ENCODE results near the gene BLOC1S5. TPM values are rescaled to one million over a fixed set of nuclear protein-coding genes. Genes with fewer than 3 reads are reported as not detected.

BLOC1S5 gene
- total and polyA plus RNA-seq, 2 donors (not counting 3 experiments of a cell fraction or from before 2014, with no cell fraction given), result 3.9 to 19.1 TPM

- Histone ChIP-seq H4K20me1 (replicated peaks; ENCODE audit: control insufficient read depth, extremely low read depth, insufficient read depth, low read length) (no peaks in the 10 kb centered on the region), H3K4me2 (ENCODE audit: insufficient read depth, low read length) (no peak overlapping the region), H3K9me3 (replicated peaks; ENCODE audit: control insufficient read depth, insufficient read depth, low read length) (no peaks in the 10 kb centered on the region), H2AFZ (ENCODE audit: low read depth, low read length) (no peak overlapping the region), H3K27ac (ENCODE audit: insufficient read depth, low read depth, low read length) (no peak overlapping the region), H3K9me1 (replicated peaks; ENCODE audit: control insufficient read depth, extremely low read depth, insufficient read depth, low read length) (no peaks in the 10 kb centered on the region), H3K27me3 (ENCODE audit: control insufficient read depth in 2 of 2, insufficient read depth in 2 of 2, low read length in 2 of 2) (no peaks in the 10 kb centered on the region), H3K9ac (replicated peaks; ENCODE audit: extremely low read depth, insufficient read depth, low read length) (no peak overlapping the region), H3K36me3 (ENCODE audit: control insufficient read depth in 2 of 2, extremely low read depth in 1 of 2, insufficient read depth in 2 of 2, low read length in 2 of 2) (peaks cover 8 to 16% of the 10 kb centered on the region in 2 experiments), H3K79me2 (ENCODE audit: control insufficient read depth, insufficient read depth, low read length) (peaks cover 24% of the 10 kb centered on the region), H3K4me1 (ENCODE audit: control insufficient read depth, extremely low read depth, insufficient read depth, low read length) (peaks cover 6% of the 10 kb centered on the region), H3K4me3 (replicated peaks in 1 of 3; ENCODE audit: insufficient read depth in 1 of 3, low read depth in 1 of 3, low read length in 3 of 3) (no peak overlapping the region)
- no peak for TF ChIP-seq MYC (IDR thresholded peaks at IDR 0.05; ENCODE audit: low read depth, low read length)
- TF ChIP-seq MAX (IDR thresholded peaks at IDR 0.05; ENCODE audit: insufficient read depth, insufficient read length), result no peak
- no peak for TF ChIP-seq JUN (IDR thresholded peaks at IDR 0.05; ENCODE audit: borderline replicate concordance, insufficient read depth, insufficient read length, low read depth)
- no peak for TF ChIP-seq GATA2 (IDR thresholded peaks at IDR 0.05; ENCODE audit: insufficient read depth, insufficient read length, low read depth, low read length)
- TF ChIP-seq POLR2A (IDR thresholded peaks at IDR 0.05; ENCODE audit: low read depth, low read length), result no peak
- no peak for TF ChIP-seq EZH2 (IDR thresholded peaks at IDR 0.05; ENCODE audit: borderline replicate concordance, low read depth, low read length, severe bottlenecking)
- TF ChIP-seq FOS (IDR thresholded peaks at IDR 0.05; ENCODE audit: borderline replicate concordance, insufficient read depth, low read length), result no peak
- no peak for TF ChIP-seq POLR2AphosphoS5 (IDR thresholded peaks at IDR 0.05; ENCODE audit: insufficient read depth, low read depth, low read length)
- TF ChIP-seq, protein P1, sequence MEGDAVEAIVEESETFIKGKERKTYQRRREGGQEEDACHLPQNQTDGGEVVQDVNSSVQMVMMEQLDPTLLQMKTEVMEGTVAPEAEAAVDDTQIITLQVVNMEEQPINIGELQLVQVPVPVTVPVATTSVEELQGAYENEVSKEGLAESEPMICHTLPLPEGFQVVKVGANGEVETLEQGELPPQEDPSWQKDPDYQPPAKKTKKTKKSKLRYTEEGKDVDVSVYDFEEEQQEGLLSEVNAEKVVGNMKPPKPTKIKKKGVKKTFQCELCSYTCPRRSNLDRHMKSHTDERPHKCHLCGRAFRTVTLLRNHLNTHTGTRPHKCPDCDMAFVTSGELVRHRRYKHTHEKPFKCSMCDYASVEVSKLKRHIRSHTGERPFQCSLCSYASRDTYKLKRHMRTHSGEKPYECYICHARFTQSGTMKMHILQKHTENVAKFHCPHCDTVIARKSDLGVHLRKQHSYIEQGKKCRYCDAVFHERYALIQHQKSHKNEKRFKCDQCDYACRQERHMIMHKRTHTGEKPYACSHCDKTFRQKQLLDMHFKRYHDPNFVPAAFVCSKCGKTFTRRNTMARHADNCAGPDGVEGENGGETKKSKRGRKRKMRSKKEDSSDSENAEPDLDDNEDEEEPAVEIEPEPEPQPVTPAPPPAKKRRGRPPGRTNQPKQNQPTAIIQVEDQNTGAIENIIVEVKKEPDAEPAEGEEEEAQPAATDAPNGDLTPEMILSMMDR (IDR thresholded peaks at IDR 0.05; ENCODE audit: extremely low read depth in 1 of 2, insufficient read depth in 1 of 2, low read depth in 1 of 2, low read length in 2 of 2), result no peak
- BruUV-seq (replicated peaks), result no TSS peak
- no peak for FAIRE-seq
- dilution Hi-C loops (cut with MboI; ENCODE audit: extremely low pct_ligation_motif_present, low sequenced_read_pairs) (no loop called here), intact Hi-C loops (cut with micrococcal nuclease) (no loop called here)
- POLR2A ChIA-PET, result no interaction called here
- CTCF ChIA-PET, result no interaction called here
- no peak for DNase-seq (ENCODE audit: low read depth, low spot score)
These were observed 26.5 kb upstream of the BLOC1S5 start for GRCh38 chr6:8090650-8091049.

All from endothelial cell of umbilical vein (primary cell).